GM19238 (cell line): ENCODE results near the gene KCNK3.
"Not testable (repeated sequence)": the region's sequence is repeated elsewhere in the genome, so short reads cannot be mapped to it uniquely, and the experiment has no call there.

Experiments
- DNase-seq: peaks from one replicate; pipeline ENCODE4 v3.0.0; 2011; ENCODE audit warnings: low spot score; ENCODE audit not compliant: insufficient read length

The KCNK3 gene

GRCh38 chr2:26692279-26692896 lies at the start of gene KCNK3:
Gene KCNK3 (plus strand): TSS chr2:26692722. CDS start chr2:26692876, 154 bp downstream.
- peak; percentile 40 for DNase-seq

- DNase-seq = no peak
Observed at GRCh38 chr2:26644188-26644835, 48.2 kb upstream of the KCNK3 start.

DNA sequence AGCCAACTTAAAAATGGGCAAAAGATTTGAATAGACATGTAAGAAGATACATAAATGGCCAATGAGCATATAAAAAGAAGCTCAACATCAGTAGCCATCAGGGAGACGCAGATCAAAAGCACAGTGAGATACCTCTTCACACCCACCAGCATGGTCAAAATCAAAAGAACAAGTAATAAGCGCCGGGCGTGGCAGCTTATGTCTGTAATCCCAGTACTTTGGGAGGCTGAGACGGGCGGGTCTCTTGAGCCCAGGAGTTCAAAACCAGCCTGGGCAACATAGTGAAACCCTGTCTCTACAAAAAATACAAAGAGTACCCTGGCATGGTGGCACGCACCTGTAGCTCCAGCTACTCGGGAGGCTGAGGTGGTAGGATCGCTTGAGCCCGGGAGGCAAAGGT lies 46.8 kb upstream of the KCNK3 start:
- DNase-seq = no peak

DNA sequence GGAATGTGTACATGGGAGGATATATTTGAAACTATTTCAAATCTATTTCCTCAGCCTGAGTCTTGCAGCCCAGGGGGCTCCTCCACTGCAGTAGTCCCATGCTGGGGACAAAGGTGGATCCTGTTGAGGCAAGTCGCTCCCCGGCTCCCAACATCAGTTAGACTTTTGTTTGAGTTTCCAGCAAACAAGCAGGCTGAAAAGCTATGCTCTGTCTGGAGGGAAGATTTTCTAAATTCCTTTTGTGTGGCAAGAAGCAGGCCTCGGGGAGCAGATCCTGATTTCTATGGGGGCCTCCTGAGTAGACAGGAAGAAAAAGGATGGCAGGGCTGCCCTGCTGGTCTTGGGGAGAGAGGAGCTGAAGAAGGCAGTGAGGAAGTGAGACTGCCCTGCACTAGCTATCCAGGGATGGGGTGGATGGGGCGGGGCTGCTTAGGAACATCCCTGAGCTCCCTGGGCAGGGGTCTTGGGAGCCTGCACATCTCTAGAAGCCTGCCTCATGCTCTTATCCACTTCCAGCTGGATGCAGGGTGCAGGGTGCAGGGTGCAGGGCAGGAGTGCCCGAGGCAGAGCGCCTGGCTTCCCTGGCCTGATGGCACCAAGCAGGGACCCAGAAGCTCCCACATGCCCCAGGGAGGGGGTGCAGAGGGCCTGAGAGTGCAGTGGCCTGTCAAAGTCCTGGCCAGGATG lies 45.4 kb upstream of the KCNK3 start:
- no peak for DNase-seq

GRCh38 chr2:26647981-26648380 lies 44.5 kb upstream of the KCNK3 start:
- no peak for DNase-seq

DNA sequence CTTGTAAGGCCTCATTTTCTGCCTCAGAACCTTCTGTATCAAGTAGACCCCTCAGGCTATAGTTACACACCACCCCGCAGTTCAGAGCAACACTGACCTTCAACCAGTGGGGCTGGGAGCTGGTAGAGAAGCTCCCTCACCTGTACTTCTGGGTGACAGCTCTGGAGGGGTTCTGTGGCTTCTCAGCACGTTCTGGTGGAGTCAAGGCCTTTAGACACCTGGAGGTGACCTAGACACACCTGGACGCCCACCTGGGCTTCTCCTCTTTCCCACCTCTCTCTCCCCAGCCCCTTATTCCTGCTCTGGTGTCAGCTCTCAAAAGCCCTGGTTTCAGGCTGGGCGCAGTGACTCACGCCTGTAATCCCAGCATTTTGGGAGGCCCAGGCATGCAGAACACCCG lies 44.0 kb upstream of the KCNK3 start:
- DNase-seq = no peak

DNA sequence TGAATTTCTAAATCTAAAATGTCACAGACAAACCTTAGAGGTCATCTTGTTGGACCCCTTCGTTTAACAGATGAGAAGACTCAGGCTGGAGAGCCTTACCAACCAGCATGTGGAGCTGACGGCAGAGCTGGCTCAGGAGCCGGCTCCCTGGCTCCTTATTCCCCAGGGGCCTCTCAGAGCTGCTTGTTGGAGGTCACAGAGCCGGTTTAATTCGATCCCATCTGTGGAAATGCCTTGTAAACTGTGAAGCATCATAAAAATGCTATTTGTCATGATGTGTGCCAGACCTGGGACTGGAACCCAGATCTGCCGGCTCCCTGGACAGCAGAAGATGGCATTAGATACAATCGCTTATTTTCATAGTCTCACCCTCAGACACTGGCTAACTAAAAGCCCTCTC lies 43.2 kb upstream of the KCNK3 start:
- DNase-seq = no peak

DNA sequence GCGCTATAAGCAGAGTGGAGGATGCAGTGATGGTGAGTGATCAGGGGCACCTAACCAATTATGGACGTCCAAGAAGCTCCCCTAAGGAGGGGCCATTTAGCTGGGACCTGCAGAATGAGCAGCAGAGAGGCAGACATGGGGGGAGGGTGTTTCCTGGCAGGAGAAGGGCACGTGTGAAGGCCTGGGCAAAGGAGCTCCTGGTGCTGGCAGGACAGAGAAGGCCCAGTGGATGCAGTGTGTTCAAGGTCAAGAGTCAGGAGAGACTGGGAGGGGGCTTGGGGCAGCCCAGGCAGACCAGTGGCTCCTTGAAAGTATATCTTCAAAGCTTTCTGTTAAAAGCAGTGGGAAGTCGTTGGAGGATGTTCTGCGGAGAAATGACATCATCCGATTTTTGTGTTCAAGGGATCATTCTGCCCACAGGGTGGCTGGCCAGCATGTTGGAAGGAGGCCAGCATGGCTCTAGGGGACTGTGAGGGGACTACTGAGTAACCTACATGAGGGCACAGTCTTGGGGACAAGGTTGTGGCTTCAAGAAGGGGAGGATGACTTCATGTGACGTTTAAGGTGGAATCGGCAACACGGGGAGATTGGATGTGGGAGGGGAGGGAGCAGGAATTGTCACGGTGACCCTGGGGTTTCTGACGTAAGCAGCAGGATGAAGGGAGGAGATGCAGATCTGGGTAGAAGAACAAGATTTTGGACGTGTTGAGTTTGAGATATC lies 42.4 kb upstream of the KCNK3 start:
- no peak for DNase-seq

- DNase-seq = no peak
Observed at GRCh38 chr2:26650713-26651469, 41.6 kb upstream of the KCNK3 start.

GRCh38 chr2:26651470-26651771 lies 41.1 kb upstream of the KCNK3 start:
- DNase-seq = no peak

DNA sequence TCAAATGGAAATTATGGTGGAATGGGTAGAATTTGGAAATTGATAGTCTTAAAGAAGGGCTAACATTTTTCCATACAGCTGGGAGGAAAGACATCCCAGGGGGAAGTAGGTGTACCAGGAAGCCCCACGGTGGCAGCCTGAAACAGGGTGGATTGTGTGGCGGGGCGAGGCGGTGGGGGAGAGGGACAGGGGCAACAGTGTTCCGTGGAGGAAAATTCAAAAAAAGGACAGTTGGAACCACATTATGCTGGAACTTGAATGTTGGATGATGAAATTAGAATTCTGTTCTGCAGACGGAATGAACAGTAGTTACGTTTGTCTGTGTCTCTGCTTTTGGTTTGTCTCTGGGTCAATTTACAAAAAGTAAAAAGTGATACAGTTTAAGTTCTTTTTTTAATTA lies 40.7 kb upstream of the KCNK3 start:
- DNase-seq = no peak

DNA sequence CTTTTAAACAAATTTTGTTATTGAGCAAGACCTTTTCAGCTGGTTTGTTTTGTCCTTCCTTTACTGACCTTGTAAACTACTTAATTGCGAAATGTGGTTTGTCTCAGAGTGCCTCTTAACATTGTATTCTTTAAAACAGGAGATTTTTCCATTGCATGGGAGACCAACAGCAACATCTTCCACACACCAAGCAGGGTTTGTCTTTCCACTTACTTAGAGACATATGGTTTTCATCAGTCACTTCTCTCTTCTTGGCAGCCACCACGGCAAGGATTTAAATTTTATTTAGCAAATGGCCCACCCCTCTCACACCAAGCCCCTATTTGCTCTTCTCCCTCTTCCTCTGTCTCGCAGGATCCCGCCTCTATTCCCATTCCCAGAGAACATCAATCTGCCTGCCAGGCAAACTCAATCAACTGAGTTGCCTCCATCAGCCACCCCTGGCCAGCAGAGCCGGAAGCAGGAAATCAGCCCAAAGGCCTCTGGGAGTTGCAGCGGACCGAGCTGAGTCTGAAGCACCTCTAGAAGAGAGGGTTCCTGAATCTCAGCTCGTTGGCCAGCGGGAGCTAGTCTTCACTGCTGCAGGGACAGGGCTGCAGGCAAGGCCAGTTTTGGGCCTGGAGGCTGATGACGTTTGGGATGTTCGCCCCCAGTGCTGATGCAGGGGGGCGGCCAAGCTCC lies 40.0 kb upstream of the KCNK3 start:
- DNase-seq = no peak

GRCh38 chr2:26653207-26654060 lies 39.1 kb upstream of the KCNK3 start:
- no peak for DNase-seq

GRCh38 chr2:26654061-26654340 lies 38.5 kb upstream of the KCNK3 start:
- no peak for DNase-seq

GRCh38 chr2:26655120-26655519 lies 37.4 kb upstream of the KCNK3 start:
- DNase-seq = not testable (repeated sequence)

GRCh38 chr2:26655611-26656195 lies 36.8 kb upstream of the KCNK3 start:
- DNase-seq = no peak

GRCh38 chr2:26657265-26657664 lies 35.3 kb upstream of the KCNK3 start:
- DNase-seq = no peak

DNA sequence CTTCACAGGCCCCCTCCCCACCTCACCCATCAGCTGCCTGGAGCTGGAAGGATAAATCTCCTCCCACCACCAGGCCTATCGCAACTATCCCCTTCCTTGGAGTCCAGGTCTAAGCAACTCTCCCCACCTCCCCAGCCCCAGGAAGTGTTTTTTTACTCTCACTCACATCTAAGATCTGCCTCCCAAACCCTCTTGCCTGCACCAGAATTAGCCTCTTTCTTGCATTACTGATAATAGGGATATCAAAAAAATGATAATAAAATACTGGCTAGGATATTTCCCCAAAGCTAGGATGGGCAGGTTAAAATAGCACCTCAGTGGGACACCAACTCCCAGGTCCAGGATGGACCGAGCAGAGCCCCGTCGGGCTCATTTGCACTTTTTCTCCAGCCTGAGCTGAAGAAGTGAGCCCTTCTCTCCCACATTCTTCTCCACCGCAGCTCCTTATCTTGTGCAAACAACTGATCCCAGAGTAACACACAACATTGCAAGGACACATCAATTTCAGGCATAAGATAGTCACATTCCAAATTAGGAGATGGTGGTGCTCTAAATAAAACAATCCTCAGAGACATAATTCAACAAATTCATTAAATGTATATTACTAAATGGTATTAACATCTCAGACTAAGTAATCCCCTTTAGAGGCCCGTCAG lies 33.7 kb upstream of the KCNK3 start:
- no peak for DNase-seq

DNA sequence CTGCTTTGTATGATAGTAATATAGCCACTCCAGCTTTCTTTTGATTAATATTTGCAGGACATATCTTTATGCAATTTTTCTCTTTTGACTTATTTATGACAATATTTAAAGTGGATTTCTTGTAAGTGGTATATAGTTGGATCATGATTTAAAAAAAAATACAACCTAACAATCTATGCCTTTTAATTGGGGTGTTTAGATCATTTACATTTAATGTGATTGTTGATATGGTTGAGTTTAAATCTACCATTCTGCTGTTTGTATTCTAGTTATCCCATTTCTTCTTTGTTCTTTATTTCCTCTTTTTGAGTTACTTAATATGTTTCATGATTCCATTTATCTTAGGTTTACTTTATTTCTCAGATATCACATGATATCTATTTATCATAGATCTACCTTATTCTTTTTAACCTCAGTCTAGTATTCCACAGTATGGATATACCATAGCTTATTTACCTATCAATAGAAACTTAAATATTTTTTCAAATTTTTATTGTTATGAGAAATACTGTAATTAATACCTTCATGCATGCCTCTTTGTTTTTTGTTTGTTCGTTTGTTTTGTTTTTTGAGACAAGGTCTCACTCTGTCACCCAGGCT lies 32.1 kb upstream of the KCNK3 start:
- no peak for DNase-seq
